NCI-H187 (cell line): Measurements from ENCODE around the gene TMEFF2.
A peak's percentile ranks its signal among the peaks of the same experiment; 100 is the strongest.

Experiments
- DNase-seq, 2 experiments: peaks; one replicate each; lab custom pipeline; 2025; lab: John Stamatoyannopoulos, UW

Gene TMEFF2

DNA sequence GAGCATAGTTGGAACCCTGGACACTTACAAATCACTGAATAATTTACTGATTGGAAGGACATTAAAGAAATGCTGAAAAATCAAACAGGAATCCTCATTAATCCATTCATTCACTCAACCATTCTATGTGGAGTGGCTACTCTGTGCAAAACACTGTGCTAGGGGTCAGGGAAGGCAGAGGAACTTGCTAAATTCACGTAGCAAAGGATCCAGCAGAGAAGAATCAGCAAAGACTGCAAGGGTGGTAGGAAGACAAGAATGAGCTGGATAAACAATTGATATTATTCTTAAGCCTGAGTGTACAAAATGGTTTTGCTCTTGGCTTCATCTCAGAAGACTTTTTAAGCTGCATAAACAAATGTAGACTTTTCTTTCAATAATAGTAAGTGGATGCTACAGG is 183.5 kb downstream of the TMEFF2 start:
- DNase-seq, result no peak

DNA sequence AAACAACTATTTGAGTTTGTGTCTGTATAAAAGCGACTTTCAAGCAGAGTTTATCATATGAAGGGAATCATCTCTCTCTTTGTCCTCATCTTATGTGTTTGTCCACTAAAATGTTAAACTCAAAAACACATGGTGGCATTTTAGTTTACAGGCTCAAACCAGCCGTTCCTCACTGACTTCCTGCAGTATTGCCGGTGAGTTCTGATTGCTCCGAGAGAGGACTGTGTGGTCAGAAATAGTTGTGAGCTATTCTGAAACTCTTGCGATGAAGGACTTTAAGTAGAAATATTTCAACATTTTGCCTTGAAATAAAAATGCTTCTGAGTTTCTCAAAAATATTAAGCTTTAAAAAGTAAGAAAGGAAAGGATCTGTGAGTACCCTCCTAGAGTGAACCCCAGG is 184.7 kb downstream of the TMEFF2 start:
- DNase-seq, result no peak

DNA sequence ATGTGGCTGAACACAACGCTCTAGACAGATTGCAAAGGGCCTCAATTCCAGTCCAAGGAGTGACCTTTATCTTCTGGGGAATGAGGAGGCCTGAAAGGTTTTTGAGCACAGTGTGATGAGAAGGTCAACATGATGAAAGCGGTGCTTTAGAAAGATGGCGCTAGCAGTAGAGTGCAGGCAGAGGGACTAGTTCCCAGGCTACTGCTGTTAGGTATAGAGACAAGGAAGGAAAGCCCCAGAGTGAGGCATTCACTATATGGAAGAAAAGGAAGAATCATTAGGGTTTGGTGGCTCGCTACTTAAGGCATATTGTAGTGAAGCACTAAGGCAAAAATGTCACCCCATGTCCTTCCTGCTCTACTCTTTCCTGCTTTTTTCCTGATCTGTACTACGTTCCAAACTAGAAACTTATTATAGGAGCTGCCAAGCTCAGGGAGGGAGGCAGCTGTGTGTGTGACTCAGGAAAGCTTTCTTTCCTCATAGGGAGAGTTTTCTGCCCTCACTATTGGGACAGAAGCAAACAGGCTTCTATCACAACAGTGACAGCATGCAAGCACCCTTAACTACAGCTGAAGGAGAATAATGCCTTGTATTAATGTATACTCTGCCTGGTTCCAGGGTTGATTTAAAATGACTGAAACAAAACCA is 187.0 kb downstream of the TMEFF2 start:
- no peak for DNase-seq

DNA sequence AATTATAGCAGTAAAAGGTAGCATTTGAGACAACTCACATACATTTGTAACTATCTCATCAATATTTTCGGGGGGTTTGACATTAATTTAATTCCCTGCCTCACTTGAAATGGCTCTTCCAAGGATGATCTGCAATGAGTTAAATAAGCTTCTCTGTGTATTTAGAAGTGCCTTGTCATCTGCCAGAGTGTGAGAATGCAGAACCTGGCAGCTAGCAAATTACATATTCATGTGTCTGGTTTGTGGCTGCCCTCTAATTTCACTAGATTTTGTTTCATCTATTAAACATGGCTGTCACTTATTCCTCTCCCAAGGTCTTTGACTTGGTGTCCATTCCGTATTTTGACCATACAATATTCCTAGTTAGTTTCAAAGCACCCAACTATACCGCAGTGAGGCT is 189.5 kb downstream of the TMEFF2 start:
- no peak for DNase-seq

DNA sequence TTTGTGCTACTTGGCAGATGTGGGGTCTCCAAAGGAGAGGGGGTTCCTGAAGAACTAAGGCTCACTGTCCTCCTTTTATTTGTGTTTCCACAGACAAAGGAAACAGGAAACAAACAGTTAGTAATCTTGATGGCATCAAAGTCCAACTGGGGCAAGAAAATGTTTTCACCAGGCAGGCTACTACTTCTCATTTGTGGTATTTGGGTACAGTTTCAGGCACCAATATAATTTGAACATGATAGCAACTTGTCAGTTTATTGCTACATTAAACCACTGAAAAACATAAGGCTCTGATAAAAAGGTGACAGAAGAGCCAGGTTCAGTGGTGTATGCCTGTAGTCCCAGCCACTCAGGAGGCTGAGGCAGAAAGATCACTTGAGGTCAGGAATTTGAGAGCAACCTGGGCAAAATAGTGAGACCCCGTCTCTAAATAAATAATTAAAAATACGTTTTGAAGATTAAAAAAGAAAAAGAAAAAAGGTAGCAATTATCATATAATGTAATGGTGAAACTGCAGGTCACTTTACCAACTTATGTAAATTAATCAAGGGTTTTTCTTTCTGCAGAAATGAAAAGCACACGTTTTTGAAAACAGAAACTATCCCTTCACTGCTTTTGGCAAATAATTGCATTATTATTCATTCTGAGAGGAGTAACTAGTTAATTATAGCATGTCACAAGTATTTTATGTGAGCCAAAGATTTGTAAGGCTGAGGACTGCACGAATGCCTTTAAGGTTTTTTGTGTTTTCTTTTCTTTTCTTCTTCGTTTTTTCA is 190.4 kb downstream of the TMEFF2 start:
- no peak for DNase-seq

DNA sequence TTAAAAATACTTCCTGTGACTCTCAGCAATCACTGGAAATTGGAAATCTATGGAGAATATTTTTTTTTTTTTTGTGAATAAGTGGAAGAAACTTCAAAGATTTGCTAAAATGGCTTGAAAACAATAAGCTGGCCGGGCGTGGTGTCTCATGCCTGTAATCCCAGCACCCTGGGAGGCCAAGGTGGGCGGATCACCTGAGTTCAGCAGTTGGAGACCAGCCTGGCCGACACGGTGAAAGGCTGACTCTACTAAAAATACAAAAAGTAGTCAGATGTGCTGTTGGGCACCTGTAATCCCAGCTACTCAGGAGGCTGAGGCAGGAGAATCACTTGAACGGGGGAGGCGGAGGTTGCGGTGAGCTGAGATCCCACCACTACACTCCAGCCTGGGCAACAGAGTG is 192.3 kb downstream of the TMEFF2 start:
- no peak for DNase-seq

DNA sequence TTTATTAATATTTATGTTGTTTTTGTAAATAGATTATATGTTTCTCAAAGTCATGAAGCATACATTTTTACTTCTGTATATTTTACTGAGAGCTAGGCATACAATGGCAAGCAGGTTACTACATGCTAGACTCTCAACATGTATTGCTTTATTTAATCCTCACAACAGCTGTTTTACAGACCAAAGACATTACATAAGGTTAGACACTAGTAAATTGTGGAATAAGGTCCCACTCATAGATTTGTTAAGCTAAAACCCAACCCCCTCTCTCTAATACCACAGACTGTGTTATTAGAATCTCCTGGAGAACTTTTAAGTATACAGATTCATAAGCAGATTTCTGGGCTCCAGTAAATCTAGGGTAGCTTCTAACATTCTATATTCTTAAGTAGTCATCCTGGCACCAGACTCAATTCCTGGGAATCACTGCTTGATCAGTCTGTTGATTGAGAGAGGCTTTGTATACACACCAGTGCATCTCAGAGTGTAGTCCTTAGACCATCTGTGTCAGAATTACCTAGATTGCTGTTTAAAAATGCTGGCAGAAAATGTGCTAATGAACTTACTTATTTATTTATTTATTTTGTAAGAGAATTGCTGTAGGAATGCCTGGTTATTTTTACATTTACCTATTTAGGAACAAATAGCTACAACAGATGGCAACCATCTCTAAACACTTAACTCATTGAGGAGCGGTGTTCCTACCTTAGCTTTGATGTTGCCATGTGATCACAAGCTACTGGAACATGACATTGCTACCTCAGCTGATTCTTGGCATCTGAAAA is 194.3 kb downstream of the TMEFF2 start:
- no peak for DNase-seq

DNA sequence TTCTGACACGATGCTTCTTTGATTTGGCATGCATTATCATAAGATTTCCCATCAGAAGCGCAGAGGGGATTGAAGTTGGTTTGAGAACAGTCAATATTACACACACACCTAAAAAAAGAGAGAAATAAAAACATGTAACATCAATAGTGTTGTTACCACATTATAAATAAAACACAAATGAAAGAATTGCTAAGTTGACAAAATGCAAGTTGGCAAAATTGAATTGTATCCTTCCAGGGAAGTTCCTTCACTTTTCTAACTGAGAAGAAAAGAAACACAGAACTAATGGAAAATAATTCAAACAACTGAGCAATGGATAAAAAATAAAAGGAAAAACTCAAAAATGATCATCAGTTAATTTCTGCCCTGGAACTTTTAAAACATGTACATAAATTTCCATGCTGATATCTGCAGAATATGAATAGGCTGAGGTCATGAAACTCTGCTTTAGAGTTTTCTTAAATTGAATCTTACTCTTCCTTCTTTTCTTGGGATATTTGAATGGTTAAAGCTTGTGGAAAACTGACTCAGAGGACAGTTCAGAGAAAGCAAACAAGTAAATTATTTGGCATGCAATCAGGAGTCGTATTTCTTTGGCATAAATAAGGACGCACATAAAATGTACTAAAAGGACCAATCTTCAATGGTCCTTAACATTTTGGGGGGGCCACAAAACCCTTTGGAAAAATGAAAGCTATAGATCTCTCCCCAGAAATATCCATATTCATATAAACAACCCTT is 195.5 kb downstream of the TMEFF2 start:
- DNase-seq, result no peak

DNA sequence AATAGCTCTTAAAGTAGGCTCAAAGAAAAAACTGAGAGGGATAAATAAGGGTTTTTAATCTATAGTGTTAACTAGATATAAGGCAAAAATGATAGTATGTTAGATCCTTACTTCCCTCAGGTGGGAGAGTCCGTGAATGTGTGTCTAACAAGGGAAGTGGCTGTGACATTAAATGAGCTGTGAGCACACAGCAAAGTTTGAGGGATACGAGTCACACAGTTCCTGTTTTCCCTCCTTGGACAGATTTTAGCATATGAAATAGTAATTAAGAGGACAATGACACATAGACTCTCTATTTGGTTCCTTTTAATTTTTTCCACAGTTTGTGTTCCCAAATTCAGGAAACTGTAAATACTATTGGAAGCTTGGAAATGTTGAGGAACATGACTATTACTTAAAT is 199.4 kb downstream of the TMEFF2 start:
- DNase-seq, result no peak

DNA sequence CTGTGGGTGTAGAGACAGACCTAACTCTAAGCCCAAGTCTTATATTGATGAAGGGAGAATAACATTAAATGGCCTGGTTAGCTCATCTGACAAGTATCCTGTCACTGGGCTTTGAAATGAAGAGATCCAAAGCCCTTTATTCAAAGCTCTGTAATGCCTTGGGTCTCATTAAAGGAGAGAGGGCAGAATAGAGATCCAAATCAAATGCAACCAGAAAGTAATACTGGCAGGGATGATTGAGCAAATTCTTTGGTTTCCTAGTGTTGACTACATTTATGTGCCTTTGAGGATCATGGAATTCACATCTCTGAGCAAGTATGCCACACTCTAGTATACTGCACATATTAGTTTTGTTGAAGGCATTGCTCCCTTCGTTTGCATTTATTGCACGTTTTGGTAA is 200.0 kb downstream of the TMEFF2 start:
- DNase-seq, result no peak

DNA sequence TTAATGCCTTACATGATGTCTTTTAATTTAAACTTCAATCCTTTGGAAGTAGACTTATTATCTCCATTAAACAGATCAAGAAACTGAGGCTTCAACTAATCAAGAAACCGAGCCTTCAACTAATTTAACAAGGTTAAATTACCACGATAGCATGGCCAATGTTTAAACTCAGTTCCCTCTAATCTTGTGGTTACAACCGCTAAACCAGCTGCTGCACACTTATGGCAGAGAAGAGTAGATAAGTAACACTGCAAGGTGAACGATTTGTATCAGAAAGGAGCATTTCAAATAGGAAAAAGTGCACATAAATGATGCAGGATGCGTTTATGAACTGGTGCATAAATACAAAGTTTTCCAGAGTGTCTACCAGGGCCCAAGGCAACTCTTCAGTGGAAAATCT is 203.3 kb downstream of the TMEFF2 start:
- DNase-seq, result no peak

DNA sequence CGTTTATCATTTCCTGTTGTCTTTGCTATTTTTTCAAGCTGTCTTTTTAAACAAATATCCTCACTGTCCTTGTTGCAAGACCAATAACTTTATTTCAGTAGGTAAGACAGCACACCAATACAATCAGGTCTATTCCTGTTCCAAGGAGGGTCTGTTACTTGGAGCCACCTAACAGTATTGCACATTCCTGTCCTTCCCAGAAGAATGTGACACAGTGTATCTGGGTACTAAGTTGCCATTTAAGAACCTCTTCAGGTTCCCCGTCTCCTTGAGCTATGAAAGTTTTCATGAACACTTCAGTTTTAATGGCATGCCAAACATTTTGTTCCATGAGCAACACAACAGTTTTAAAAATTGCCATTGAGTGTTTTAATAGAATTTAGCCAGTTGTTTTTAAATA is 209.0 kb downstream of the TMEFF2 start:
- no peak for DNase-seq

DNA sequence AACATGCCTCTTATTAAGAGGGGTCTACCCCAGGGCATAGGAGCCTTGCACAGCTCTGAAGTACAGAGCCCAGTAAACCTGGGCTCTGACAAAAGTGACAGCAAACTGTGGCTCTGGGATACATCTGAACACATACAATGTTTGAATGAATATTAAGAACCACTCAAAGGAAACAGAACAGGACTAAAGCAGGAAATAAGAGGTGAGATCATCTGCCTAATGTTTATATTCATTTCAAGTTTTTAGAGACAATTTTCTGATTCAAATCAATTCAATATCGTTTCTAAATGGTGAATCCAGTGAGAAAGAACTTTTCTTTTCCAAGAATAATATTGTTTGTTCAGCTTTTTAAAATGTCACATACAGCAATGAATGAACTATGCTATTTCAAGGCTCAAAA is 211.1 kb downstream of the TMEFF2 start:
- DNase-seq, result no peak

DNA sequence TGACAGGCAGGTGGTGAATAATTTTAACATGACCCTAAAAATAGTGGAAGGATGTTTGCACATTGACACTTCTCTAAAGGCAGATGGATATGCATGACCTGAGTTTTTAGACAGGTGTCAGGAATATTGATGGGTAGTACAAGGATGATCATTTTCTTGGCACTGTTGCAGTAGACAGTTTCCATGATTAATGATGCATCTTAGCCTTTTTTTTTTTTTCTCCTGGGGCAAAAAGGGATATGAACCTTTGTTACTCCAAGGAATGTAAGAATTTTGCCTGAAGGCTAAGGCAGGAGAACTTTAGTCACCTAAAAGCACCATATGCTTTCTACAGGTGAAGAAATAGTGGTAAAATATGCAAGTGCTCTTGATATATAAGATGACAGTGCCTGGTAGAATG is 211.5 kb downstream of the TMEFF2 start:
- peak in 1 of 2 experiments; percentile 0 for DNase-seq

DNA sequence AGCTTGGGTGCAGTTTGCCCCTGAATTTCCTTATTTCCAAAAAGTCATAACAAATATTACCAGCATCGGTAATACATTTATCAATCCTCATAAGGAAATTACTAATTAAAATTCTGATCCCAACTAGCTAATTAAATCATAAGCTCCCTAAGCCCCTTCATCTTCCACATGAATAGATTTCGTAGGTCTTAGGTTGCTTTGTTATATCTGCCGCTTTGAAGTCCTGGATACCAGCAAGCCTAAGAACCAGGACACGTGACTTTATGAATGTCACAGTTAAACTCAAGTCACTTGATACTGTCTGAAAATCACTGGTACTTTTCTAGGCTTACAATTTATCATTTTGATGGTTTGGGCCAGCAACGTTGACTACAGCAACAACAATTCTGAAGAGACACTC is 213.0 kb downstream of the TMEFF2 start:
- no peak for DNase-seq

DNA sequence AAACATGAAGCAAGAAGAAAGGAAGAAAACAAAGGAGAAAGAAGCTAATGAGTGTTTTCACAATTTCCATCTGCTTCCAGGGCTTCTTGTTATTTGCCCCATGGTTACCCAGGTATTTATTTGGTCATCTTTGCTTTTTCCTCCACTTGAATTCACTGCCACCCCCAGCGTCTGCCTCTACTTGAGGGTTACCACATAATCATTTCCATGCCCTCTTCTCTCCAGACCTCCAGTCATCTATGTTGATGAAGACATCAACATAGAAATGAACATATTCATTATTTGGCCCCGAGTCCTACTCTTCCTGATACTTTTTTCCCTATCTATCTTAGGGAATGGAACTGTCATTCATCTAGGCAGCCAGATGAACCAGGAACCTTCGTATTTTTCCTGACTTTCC is 214.2 kb downstream of the TMEFF2 start:
- DNase-seq, result no peak

DNA sequence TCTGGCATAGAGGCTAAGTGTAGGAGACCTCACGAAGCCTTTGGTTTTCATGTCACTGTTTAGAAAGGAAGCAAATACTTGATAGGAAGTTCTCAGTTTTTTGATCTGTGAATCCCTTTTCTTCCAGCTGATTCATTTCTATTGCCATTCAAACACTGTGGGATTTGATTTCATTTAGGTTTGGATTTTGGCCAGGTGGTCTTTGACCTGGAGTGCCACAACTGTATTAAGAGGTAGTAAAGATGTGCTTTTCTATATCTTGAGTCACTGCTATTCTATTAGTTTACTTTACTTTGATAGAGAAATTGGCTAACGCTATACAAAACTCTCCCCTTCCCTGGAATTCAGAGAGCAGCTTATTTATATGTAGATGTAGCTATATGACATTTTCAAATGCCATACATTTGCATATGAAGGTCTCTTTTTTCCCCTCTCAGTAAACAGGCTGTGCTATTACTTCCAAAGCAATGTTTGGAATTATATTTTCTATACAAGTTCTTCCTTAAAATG is 215.5 kb downstream of the TMEFF2 start:
- DNase-seq, result no peak

DNA sequence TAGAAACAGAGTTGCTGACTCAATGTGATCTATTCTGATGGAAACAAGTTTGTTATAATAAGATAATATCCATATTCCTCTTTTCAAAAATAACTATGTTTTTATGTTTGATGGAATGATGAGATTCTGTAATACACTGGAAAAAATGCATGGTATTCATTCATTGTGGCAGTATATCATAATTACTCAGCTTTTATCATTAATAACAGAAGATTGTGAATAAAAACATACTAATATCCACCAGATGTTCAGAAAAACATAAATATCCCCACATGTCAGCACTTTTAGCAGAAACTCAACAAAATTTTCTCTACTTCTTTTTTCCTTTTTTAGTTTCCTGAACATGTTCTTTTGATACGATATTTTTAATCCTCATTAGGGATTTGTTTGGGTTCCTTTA is 217.0 kb downstream of the TMEFF2 start:
- no peak for DNase-seq

DNA sequence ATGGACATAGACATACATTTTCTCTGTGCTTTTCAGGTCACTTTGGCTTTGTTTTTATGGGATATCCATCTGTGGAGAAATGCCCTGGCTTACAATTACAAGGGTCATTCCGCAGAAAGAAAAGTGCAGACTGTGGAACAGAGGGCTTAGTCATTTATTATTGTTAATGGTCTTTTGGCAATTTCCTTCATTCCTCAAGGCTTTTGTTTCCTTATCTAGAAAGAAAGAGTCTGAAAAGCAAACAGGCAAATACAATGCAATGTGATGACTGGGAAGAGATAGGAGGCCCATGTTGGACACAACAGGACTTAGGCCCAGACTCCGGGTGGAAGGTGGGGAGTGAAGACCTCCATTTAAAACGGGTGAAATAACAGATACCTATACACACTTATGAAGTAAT is 218.3 kb downstream of the TMEFF2 start:
- no peak for DNase-seq

DNA sequence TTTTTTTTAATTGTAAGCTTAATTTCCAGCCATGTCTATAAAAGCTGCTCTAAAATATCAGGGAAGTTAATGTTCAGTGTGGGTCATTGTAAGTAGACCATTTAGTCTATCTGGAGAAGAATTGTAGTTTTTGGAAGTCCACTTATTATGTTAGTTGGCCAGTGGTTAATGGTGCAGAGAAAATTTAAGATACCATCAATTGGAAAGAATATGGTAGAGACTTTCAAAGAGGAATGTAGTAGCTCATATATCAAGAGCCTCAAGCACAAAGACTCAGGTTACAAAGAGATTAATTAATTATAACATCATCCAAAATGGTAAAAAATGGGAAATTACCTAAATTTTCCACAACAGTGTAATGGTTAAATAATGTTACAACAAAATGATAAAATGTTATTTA is 220.1 kb downstream of the TMEFF2 start:
- DNase-seq, result no peak

DNA sequence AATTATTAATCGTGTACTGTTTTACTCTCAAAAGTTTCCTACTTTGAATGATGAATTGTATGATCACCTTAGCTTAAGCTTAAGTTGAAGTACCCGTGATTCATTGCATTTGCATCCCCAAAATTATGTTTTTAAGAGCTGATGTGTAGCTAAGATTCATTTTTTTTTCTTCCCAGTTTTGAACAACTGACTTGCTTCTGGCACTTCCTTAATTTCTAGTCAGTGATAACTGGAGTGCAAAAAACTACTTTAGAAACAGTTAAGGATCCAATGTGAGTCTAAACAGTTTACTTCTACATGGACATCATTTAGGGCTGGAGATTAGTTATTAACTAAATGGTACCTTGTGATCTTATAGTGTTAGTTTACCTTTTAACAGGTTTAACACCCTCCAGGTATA is 223.9 kb downstream of the TMEFF2 start:
- DNase-seq, result no peak

DNA sequence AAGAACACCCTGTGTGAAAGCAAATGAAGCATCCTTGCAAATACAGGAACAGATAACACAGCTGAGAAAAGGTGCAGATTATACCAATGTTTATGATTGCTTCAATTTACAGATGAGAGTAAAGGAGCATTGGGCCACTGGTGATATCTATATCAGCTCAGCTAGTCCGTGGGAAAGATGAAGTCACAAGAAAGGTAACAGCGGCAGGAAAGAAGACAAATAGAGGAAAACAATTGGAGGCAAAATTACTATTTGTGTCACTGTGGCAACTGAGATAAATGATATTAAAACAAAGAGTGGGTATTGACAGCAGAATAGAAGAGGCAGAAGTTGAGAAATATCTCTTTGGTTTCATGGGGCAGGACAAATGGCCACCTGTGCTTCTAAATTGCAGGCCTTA is 226.6 kb downstream of the TMEFF2 start:
- DNase-seq, result no peak
